Endodermal cell (in vitro differentiated cells): ENCODE results near the gene TRIM50. TPM values are rescaled to one million over a fixed set of nuclear protein-coding genes. Genes with fewer than 3 reads are reported as not detected.
A peak's percentile ranks its signal among the peaks of the same experiment; 100 is the strongest.

ENCODE experiments used
- DNase-seq: peaks from one replicate; pipeline ENCODE4 v3.0.0-alpha.2; 2017
- H3K27ac ChIP-seq: 2 replicates; pipeline ENCODE4 v1.5.1; 2013; ENCODE audit warnings: mild to moderate bottlenecking, low read depth, low read length, moderate library complexity
- H3K27me3 ChIP-seq: 2 replicates; pipeline ENCODE4 v1.6.1; 2013; ENCODE audit warnings: mild to moderate bottlenecking, low read length, moderate library complexity; ENCODE audit not compliant: insufficient read depth, control insufficient read depth, poor library complexity, severe bottlenecking
- H3K36me3 ChIP-seq: 2 replicates; pipeline ENCODE4 v1.7.0; 2013; ENCODE audit warnings: mild to moderate bottlenecking, low read length, moderate library complexity; ENCODE audit not compliant: control insufficient read depth, insufficient read depth
- H3K4me1 ChIP-seq: one replicate; pipeline ENCODE4 v1.7.0; 2013; ENCODE audit warnings: low read length; ENCODE audit not compliant: control insufficient read depth, insufficient read depth
- H3K4me3 ChIP-seq: 2 replicates; pipeline ENCODE4 v1.5.1; 2013; ENCODE audit warnings: mild to moderate bottlenecking, low read length, moderate library complexity
- H3K9ac ChIP-seq: 2 replicates; pipeline ENCODE4 v1.6.1; 2013; ENCODE audit warnings: mild to moderate bottlenecking, low read length, moderate library complexity; ENCODE audit not compliant: poor library complexity, severe bottlenecking; ENCODE audit errors: extremely low read depth
- H3K9me3 ChIP-seq: 2 replicates; pipeline ENCODE4 v1.6.1; 2013; ENCODE audit warnings: mild to moderate bottlenecking, low read length, moderate library complexity; ENCODE audit not compliant: control insufficient read depth
- H3K27ac Mint-ChIP-seq: 2 replicates; pipeline ENCODE4 v1.8.0; 2020; ENCODE audit warnings: mixed read lengths
- H3K27me3 Mint-ChIP-seq: 2 replicates; pipeline ENCODE4 v1.8.0; 2021; ENCODE audit warnings: mild to moderate bottlenecking, mixed read lengths; ENCODE audit not compliant: insufficient read depth
- H3K36me3 Mint-ChIP-seq: 2 replicates; pipeline ENCODE4 v1.8.0; 2020; ENCODE audit warnings: low read depth, mixed read lengths
- H3K4me1 Mint-ChIP-seq: 2 replicates; pipeline ENCODE4 v1.8.0; 2020; ENCODE audit warnings: mixed read lengths
- H3K4me3 Mint-ChIP-seq: 2 replicates; pipeline ENCODE4 v1.8.0; 2020; ENCODE audit warnings: mild to moderate bottlenecking, moderate library complexity, mixed read lengths
- H3K9me3 Mint-ChIP-seq: 2 replicates; pipeline ENCODE4 v1.8.0; 2020; ENCODE audit warnings: mild to moderate bottlenecking, mixed read lengths
- CTCF ChIP-seq: fragments of 200-600 bp; sonication (generic); conservative IDR thresholded peaks from 2 replicates; pipeline ENCODE4 v1.5.0; 2021; ENCODE audit warnings: antibody characterized with exemption, mild to moderate bottlenecking
- WGBS, 2 experiments: methylation state at CpG; one replicate each; pipeline versions ENCODE4 v1.1.5 to v1.1.7; 2013; ENCODE audit warnings: missing lambda C conversion rate in 2 of 2, mixed read lengths in 1 of 2; ENCODE audit not compliant: insufficient coverage in 1 of 2, insufficient read length in 1 of 2; 5-methylcytosine and 5-hydroxymethylcytosine counted together
- total RNA-seq, 2 donors: library from RNA; stranded (reverse); fragmentation: NEBNext Ultra II Directional in 1 of 2; extraction: Animal tissue kit (Norgen Biotek cat#: 25700) in 1 of 2; gene quantifications; 2 replicates in 1 of 2; 3 replicates in 1 of 2; pipeline ENCODE4 v1.2.1, GENCODE V29; 2021

Gene TRIM50
- total RNA-seq, 2 donors from 2014 or later: 0.24 to 0.33 TPM

- no peak for TF ChIP-seq CTCF
- Histone ChIP-seq H3K27ac (no peak overlapping the region), H3K36me3 (no peaks in the 10 kb centered on the region), H3K9me3 (peaks cover 10% of the 10 kb centered on the region), H3K4me3 (no peak overlapping the region), H3K9ac (peak overlapping the region; percentile 20), H3K4me1 (peaks cover 13% of the 10 kb centered on the region), H3K27me3 (no peaks in the 10 kb centered on the region)
- Mint-ChIP-seq H3K27me3 (no peaks in the 10 kb centered on the region), H3K4me1 (peaks cover 16% of the 10 kb centered on the region), H3K4me3 (no peak overlapping the region), H3K9me3 (peaks cover 7% of the 10 kb centered on the region), H3K27ac (no peak overlapping the region), H3K36me3 (no peaks in the 10 kb centered on the region)
- DNase-seq: no peak
- 89 to 93% methylated on average over 7 to 12 of the region's 12 CpGs for WGBS, 2 experiments
Observed at GRCh38 chr7:73350306-73351068, 22.6 kb upstream of the TRIM50 start.

- H3K9ac ChIP-seq: no peak overlapping the region
- 89 to 96% methylated on average over 4 to 6 of the region's 6 CpGs for WGBS, 2 experiments
- Mint-ChIP-seq H3K36me3 (no peaks in the 10 kb centered on the region), H3K27ac (no peak overlapping the region), H3K4me1 (peaks cover 16% of the 10 kb centered on the region), H3K4me3 (no peak overlapping the region), H3K27me3 (no peaks in the 10 kb centered on the region), H3K9me3 (peaks cover 7% of the 10 kb centered on the region)
- H3K4me1 ChIP-seq: peaks cover 13% of the 10 kb centered on the region
- no peaks in the 10 kb centered on the region for H3K27me3 ChIP-seq
- no peaks in the 10 kb centered on the region for H3K36me3 ChIP-seq
- H3K9me3 ChIP-seq: peaks cover 10% of the 10 kb centered on the region
- H3K27ac ChIP-seq: no peak overlapping the region
- no peak for TF ChIP-seq CTCF
- no peak for DNase-seq
- no peak overlapping the region for H3K4me3 ChIP-seq
Observed at GRCh38 chr7:73349763-73350162, 21.9 kb upstream of the TRIM50 start.

- TF ChIP-seq CTCF: no peak
- Mint-ChIP-seq H3K4me3 (no peak overlapping the region), H3K27ac (no peak overlapping the region), H3K9me3 (no peaks in the 10 kb centered on the region), H3K36me3 (no peaks in the 10 kb centered on the region), H3K27me3 (peaks cover 3% of the 10 kb centered on the region), H3K4me1 (peaks cover 22% of the 10 kb centered on the region)
- Histone ChIP-seq H3K4me3 (no peak overlapping the region), H3K27ac (no peak overlapping the region), H3K9ac (no peak overlapping the region), H3K9me3 (no peaks in the 10 kb centered on the region), H3K27me3 (no peaks in the 10 kb centered on the region), H3K36me3 (no peaks in the 10 kb centered on the region), H3K4me1 (peaks cover 13% of the 10 kb centered on the region)
- 81 to 82% methylated on average over 4 to 8 of the region's 8 CpGs for WGBS, 2 experiments
- DNase-seq: no peak
Observed at GRCh38 chr7:73345951-73346350, 18.1 kb upstream of the TRIM50 start.
